GM18867 (cell line): Measurements from ENCODE around the gene MIPOL1.
"Not testable (repeated sequence)": the region's sequence is repeated elsewhere in the genome, so short reads cannot be mapped to it uniquely, and the experiment has no call there.

Experiments
- ATAC-seq: cut with Tn5 transposase; IDR thresholded peaks from one replicate; pipeline ENCODE4 v1.9.1; 2021; ENCODE audit warnings: mild to moderate bottlenecking, moderate library complexity; ENCODE audit not compliant: unreplicated experiment

The MIPOL1 gene

GRCh38 chr14:37186865-37187264 lies 10.9 kb upstream of the MIPOL1 start:
- no peak for ATAC-seq

- no peak for ATAC-seq
These were observed 10.4 kb upstream of the MIPOL1 start for GRCh38 chr14:37187294-37187693.

GRCh38 chr14:37187840-37188577 lies 9.7 kb upstream of the MIPOL1 start:
- ATAC-seq = not testable (repeated sequence)

- not testable (repeated sequence) for ATAC-seq
These were observed 8.0 kb upstream of the MIPOL1 start for GRCh38 chr14:37189733-37190132.

GRCh38 chr14:37194698-37195097 lies 3.0 kb upstream of the MIPOL1 start:
- ATAC-seq = no peak

- no peak for ATAC-seq
These were observed 2.4 kb upstream of the MIPOL1 start for GRCh38 chr14:37195327-37195726.

GRCh38 chr14:37196604-37197420 lies 925 bp upstream of the MIPOL1 start:
- ATAC-seq = no peak

- ATAC-seq = no peak
These were observed 499 bp downstream of the MIPOL1 start for GRCh38 chr14:37198273-37198598.

GRCh38 chr14:37198907-37199306 lies 1.2 kb downstream of the MIPOL1 start:
- ATAC-seq = no peak

- no peak for ATAC-seq
These were observed 4.0 kb downstream of the MIPOL1 start for GRCh38 chr14:37201724-37202123.

GRCh38 chr14:37202265-37202664 lies 4.5 kb downstream of the MIPOL1 start:
- no peak for ATAC-seq

- ATAC-seq = no peak
These were observed 5.1 kb downstream of the MIPOL1 start for GRCh38 chr14:37202812-37203211.

- ATAC-seq = no peak
These were observed 5.7 kb downstream of the MIPOL1 start for GRCh38 chr14:37203423-37203822.

GRCh38 chr14:37205623-37206605 lies 8.2 kb downstream of the MIPOL1 start:
- ATAC-seq = not testable (repeated sequence)

GRCh38 chr14:37209617-37210016 lies 11.9 kb downstream of the MIPOL1 start:
- not testable (repeated sequence) for ATAC-seq

- no peak for ATAC-seq
These were observed 12.7 kb downstream of the MIPOL1 start for GRCh38 chr14:37210448-37210847.

- ATAC-seq = no peak
These were observed 15.3 kb downstream of the MIPOL1 start for GRCh38 chr14:37213016-37213415.

GRCh38 chr14:37215345-37215744 lies 17.6 kb downstream of the MIPOL1 start:
- ATAC-seq = no peak

GRCh38 chr14:37221073-37221472 lies 23.3 kb downstream of the MIPOL1 start:
- no peak for ATAC-seq

GRCh38 chr14:37223947-37224474 lies 26.3 kb downstream of the MIPOL1 start:
- ATAC-seq = no peak

GRCh38 chr14:37225668-37226067 lies 27.9 kb downstream of the MIPOL1 start:
- ATAC-seq = not testable (repeated sequence)
